ENCODE measurements around the gene IER5L.
A peak's percentile ranks its signal among the peaks of the same experiment; 100 is the strongest.

- TF ChIP-seq, protein P1, sequence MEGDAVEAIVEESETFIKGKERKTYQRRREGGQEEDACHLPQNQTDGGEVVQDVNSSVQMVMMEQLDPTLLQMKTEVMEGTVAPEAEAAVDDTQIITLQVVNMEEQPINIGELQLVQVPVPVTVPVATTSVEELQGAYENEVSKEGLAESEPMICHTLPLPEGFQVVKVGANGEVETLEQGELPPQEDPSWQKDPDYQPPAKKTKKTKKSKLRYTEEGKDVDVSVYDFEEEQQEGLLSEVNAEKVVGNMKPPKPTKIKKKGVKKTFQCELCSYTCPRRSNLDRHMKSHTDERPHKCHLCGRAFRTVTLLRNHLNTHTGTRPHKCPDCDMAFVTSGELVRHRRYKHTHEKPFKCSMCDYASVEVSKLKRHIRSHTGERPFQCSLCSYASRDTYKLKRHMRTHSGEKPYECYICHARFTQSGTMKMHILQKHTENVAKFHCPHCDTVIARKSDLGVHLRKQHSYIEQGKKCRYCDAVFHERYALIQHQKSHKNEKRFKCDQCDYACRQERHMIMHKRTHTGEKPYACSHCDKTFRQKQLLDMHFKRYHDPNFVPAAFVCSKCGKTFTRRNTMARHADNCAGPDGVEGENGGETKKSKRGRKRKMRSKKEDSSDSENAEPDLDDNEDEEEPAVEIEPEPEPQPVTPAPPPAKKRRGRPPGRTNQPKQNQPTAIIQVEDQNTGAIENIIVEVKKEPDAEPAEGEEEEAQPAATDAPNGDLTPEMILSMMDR (IDR thresholded peaks at IDR 0.05 in 4 of 5, conservative IDR thresholded peaks at IDR 0.05 in 1 of 5), result no peak
- peak; percentile 46 to 74 for TF ChIP-seq POLR2A (IDR thresholded peaks at IDR 0.05)
These were observed 2.0 kb downstream of the IER5L start for GRCh38 chr9:129175825-129176633.

Measured in gastrocnemius medialis (tissue), 4 donors.